Measurements from ENCODE around the gene C12orf42.

DNA sequence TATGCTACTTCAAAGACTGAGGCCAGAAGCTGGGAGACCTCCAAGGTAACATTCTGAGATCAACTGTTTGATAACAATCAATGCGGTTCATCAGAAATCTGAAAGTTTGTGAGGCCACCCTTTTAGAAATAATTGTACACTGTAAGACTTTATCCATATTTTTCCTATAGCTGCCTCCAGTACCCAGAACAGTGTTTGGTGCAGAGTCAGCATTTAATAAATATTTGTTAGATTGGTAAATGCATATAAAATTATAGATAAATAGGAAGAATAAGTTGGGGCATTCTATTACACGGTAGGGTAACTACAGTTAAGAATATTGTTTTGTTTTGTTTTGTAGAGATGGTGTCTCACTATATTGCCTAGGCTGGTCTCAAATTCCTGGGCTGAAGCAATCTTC, 141.4 kb downstream of the C12orf42 start:
- TF ChIP-seq POLR2A (IDR thresholded peaks at IDR 0.05) = no peak
- TF ChIP-seq, protein P1, sequence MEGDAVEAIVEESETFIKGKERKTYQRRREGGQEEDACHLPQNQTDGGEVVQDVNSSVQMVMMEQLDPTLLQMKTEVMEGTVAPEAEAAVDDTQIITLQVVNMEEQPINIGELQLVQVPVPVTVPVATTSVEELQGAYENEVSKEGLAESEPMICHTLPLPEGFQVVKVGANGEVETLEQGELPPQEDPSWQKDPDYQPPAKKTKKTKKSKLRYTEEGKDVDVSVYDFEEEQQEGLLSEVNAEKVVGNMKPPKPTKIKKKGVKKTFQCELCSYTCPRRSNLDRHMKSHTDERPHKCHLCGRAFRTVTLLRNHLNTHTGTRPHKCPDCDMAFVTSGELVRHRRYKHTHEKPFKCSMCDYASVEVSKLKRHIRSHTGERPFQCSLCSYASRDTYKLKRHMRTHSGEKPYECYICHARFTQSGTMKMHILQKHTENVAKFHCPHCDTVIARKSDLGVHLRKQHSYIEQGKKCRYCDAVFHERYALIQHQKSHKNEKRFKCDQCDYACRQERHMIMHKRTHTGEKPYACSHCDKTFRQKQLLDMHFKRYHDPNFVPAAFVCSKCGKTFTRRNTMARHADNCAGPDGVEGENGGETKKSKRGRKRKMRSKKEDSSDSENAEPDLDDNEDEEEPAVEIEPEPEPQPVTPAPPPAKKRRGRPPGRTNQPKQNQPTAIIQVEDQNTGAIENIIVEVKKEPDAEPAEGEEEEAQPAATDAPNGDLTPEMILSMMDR (IDR thresholded peaks at IDR 0.05) = no peak

All from lower leg skin (tissue), 3 donors.